Measurements from ENCODE around the gene FRMD1. TPM values are rescaled to one million over a fixed set of nuclear protein-coding genes. Genes with fewer than 3 reads are reported as not detected.

The FRMD1 gene
- total and polyA plus RNA-seq, 2 of the 8 experiments (the other 6 are each of a cell fraction or from before 2014, with no cell fraction given): 0.36 TPM; not detected in 1

GRCh38 chr6:168109171-168109570 lies 30.2 kb upstream of the FRMD1 start (continued):
- TF ChIP-seq CHD7 (IDR thresholded peaks at IDR 0.05; ENCODE audit: insufficient replicate concordance, low read length) (no peak), CBX8 (IDR thresholded peaks at IDR 0.05; ENCODE audit: borderline replicate concordance, low read depth, low read length) (no peak), KDM5A (IDR thresholded peaks at IDR 0.05; ENCODE audit: low read length) (no peak), PHF8 (conservative IDR thresholded peaks at IDR 0.05; ENCODE audit: low read depth, low read length) (no peak), ASH2L (IDR thresholded peaks at IDR 0.05; ENCODE audit: low read length) (no peak), HDAC6 (IDR thresholded peaks at IDR 0.05; ENCODE audit: low read depth, low read length) (no peak)
